Measurements from ENCODE around the gene OR51A7.
"Not testable (repeated sequence)": the region's sequence is repeated elsewhere in the genome, so short reads cannot be mapped to it uniquely, and the experiment has no call there.

Gene OR51A7

DNA sequence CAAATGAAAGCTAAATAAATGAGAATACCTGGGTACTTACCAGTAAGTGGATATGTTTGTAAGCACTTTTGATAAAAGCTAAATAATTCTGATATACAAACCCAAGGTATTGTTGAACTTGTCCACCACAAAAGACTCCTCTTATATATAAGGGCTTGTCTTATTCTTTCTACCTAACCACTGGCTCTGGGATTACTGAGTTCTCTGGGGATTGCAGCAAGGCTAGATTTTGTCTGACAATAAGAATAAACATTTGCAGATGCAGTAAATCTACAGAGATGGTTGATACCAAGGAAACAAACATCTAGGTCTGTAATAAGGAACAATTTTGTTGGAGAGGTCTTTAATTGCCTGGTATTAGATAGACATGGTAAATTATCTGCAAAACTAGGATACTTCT, 43.9 kb downstream of the OR51A7 start, which contains the start of gene OR51A4:
Gene OR51A4 (minus strand): TSS at position 101 of the 400 bp plus-strand sequence. CDS start 505 bp downstream, outside the sequence.
- H3K27me3 ChIP-seq (replicated peaks in 2 of 5; ENCODE audit: control insufficient read depth in 4 of 5, insufficient read depth in 5 of 5, low read length in 4 of 5) = no peaks in the 10 kb centered on the region
- peaks cover 0 to 1% (median 0%) of the 10 kb centered on the region in 5 experiments for H3K9me3 ChIP-seq (ENCODE audit: control extremely low read depth in 1 of 5, control insufficient read depth in 4 of 5, insufficient read depth in 2 of 5, low read depth in 1 of 5, low read length in 4 of 5)
- ChIA-PET CTCF (no interaction called here), POLR2A (no interaction called here)
- H3K27ac ChIP-seq (ENCODE audit: insufficient read depth in 1 of 2, low read depth in 1 of 2, low read length in 2 of 2, poor library complexity in 1 of 2, severe bottlenecking in 2 of 2) = no peak within 1 kb of the TSS
- H3K36me3 ChIP-seq (ENCODE audit: control insufficient read depth in 4 of 4, insufficient read depth in 4 of 4, low read length in 3 of 4) = no peaks in the 10 kb centered on the region
- no peak within 1 kb of the TSS for H3K4me3 ChIP-seq (ENCODE audit: control insufficient read depth in 1 of 7, extremely low read depth in 1 of 7, insufficient read depth in 4 of 7, low read depth in 2 of 7, low read length in 6 of 7)
- H3K4me1 ChIP-seq (ENCODE audit: control extremely low read depth in 1 of 4, control insufficient read depth in 4 of 4, insufficient read depth in 4 of 4, low read length in 3 of 4) = no peaks in the 10 kb centered on the region
- no peak for DNase-seq

DNA sequence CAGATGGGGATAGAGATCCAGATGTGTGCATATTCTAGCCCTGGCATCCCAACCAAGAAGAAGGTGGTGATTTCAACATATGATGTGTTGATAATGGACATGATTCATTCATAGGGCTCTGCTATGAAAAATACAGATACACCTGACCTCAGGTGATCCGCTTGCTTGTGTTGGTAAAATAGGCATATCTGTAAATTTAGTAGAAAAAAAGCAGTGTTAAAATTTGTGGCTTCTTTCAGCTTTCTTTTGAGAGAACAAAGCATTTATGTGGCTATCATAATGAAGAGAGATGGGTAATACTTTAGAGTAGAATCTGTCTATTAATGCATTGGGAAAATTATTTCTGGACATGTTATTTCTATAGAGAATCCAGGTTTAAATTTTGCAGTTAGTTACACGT, 52.0 kb downstream of the OR51A7 start, which contains the start of gene OR51A2:
Gene OR51A2 (minus strand): TSS at position 101 of the 400 bp plus-strand sequence. CDS start 0 bp downstream, at position 101.
- DNase-seq; H3K27ac ChIP-seq (ENCODE audit: insufficient read depth in 1 of 2, low read depth in 1 of 2, low read length in 2 of 2, poor library complexity in 1 of 2, severe bottlenecking in 2 of 2); POLR2A ChIA-PET; H3K27me3 ChIP-seq (replicated peaks in 2 of 5; ENCODE audit: control insufficient read depth in 4 of 5, insufficient read depth in 5 of 5, low read length in 4 of 5); H3K4me3 ChIP-seq (ENCODE audit: control insufficient read depth in 1 of 7, extremely low read depth in 1 of 7, insufficient read depth in 4 of 7, low read depth in 2 of 7, low read length in 6 of 7); H3K36me3 ChIP-seq (ENCODE audit: control insufficient read depth in 4 of 4, insufficient read depth in 4 of 4, low read length in 3 of 4); H3K4me1 ChIP-seq (ENCODE audit: control extremely low read depth in 1 of 4, control insufficient read depth in 4 of 4, insufficient read depth in 4 of 4, low read length in 3 of 4); H3K9me3 ChIP-seq (ENCODE audit: control extremely low read depth in 1 of 5, control insufficient read depth in 4 of 5, insufficient read depth in 2 of 5, low read depth in 1 of 5, low read length in 4 of 5); CTCF ChIA-PET: not testable (repeated sequence)
- WGBS (ENCODE audit: insufficient coverage) = 70% methylated on average over 2 of the region's 2 CpGs

DNA sequence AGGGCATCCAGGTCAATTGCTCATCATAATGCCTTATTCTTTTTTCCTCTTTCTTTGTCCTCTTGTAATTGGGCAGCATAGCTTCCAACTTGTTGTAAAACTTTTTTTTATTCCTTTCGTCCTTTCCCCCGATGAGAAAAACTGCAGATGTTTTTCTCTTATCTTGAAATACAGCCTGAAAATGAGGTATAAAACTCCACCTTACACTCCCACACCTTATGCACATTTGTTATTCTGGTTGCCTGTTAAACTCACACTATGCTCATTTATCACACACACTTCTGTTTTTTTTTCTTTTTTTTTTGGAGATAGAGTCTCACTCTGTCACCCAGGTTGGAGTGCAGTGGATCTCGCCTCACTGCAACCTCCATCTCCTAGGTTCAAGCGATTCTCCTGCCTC, 53.8 kb downstream of the OR51A7 start:
- ChIA-PET POLR2A (no interaction called here), CTCF (no interaction called here)
- H3K9me3 ChIP-seq (ENCODE audit: control extremely low read depth in 1 of 5, control insufficient read depth in 4 of 5, insufficient read depth in 2 of 5, low read depth in 1 of 5, low read length in 4 of 5) = no peaks in the 10 kb centered on the region
- no peak for DNase-seq
- no peaks in the 10 kb centered on the region for H3K27me3 ChIP-seq (replicated peaks in 2 of 5; ENCODE audit: control insufficient read depth in 4 of 5, insufficient read depth in 5 of 5, low read length in 4 of 5)
- H3K27ac ChIP-seq (ENCODE audit: insufficient read depth in 1 of 2, low read depth in 1 of 2, low read length in 2 of 2, poor library complexity in 1 of 2, severe bottlenecking in 2 of 2) = no peak overlapping the region
- 100% methylated on average over 2 of the region's 4 CpGs for WGBS (ENCODE audit: insufficient coverage)
- no peaks in the 10 kb centered on the region for H3K36me3 ChIP-seq (ENCODE audit: control insufficient read depth in 4 of 4, insufficient read depth in 4 of 4, low read length in 3 of 4)
- no peaks in the 10 kb centered on the region for H3K4me1 ChIP-seq (ENCODE audit: control extremely low read depth in 1 of 4, control insufficient read depth in 4 of 4, insufficient read depth in 4 of 4, low read length in 3 of 4)
- no peak overlapping the region for H3K4me3 ChIP-seq (ENCODE audit: control insufficient read depth in 1 of 7, extremely low read depth in 1 of 7, insufficient read depth in 4 of 7, low read depth in 2 of 7, low read length in 6 of 7)
